ENCODE results near the gene SPAG9. TPM values are rescaled to one million over a fixed set of nuclear protein-coding genes. Genes with fewer than 3 reads are reported as not detected.

The SPAG9 gene
- total and polyA plus RNA-seq, 2 donors (not counting 1 experiment from before 2014, with no cell fraction given) = 8.6 to 64.1 TPM

DNA sequence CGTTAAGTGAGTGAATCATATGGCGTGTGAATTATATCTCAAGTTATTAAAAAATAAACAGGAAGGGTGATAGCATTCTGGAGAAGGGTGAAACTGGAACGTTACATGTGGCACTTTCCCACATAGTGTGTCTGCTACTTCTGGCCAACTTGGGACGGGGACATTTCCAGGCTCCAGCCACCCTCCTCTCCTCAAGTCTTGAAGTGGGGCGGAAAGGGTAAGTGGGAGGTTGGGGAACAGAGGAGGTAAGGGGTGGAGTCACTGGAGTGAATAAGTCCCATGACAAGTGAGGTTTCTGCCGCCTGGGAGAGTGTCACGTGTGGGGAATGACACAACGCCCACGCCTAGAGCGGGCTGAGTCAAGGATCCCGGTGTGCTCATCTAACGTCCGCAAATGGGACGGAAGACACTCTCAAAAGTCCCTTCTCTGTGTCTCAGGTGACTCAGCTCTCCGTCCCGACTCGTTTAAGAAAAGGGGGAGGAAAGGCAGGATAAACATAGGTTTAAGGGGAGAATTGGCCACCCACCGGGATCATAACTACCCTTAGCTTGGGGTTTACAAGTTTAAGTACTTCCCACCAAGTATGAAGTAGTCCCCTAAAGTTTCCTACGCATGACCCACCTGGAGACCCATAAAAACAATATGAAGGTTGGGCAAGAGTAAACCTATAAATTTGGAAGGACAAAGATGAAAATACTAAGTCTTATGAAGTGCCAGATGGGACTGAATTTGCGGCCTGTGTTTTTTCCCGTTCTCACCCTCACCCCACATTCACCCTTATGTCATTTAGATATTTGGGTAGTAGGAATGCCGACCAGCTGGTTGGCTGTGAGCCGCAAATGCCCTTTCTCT lies 1.2 kb upstream of the SPAG9 start:
- H3K9ac ChIP-seq (ENCODE audit: low read length) = peak overlapping the region; percentile 98
- peaks cover 28% of the 10 kb centered on the region in 2 donors for H3K4me1 ChIP-seq (ENCODE audit: control insufficient read depth in 2 of 2, insufficient read depth in 2 of 2, low read length in 2 of 2)
- H3K27ac Mint-ChIP-seq = peak overlapping the region; percentile 99
- intact Hi-C loops (cut with micrococcal nuclease) = loop anchor here (1.0 to 5.0 kb wide), 2 partner anchors 45 to 72 kb away; partner anchors contain the start of gene NME2
- peak overlapping the region; percentile 69 for H2AFZ ChIP-seq (ENCODE audit: insufficient read depth, low read depth, low read length, poor library complexity, severe bottlenecking)
- H3K4me1 Mint-ChIP-seq = peaks cover 44% of the 10 kb centered on the region
- no peaks in the 10 kb centered on the region for H3K27me3 Mint-ChIP-seq
- peak overlapping the region; percentile 73 to 82 (median 81) for H3K4me3 ChIP-seq (ENCODE audit: control extremely low read depth in 1 of 5, extremely low read depth in 1 of 5, insufficient read depth in 1 of 5, low read depth in 2 of 5, low read length in 4 of 5)
- peak; percentile 6 for ATAC-seq (ENCODE audit: low read depth)
- H3K9me3 ChIP-seq (ENCODE audit: control extremely low read depth in 1 of 3, control insufficient read depth in 2 of 3, insufficient read depth in 1 of 3, low read length in 2 of 3) = no peaks in the 10 kb centered on the region
- H3K79me2 ChIP-seq (ENCODE audit: control insufficient read depth, insufficient read depth, low read length) = peaks cover 37% of the 10 kb centered on the region
- WGBS (ENCODE audit: insufficient coverage) = 17% methylated on average over 12 of the region's 23 CpGs
- H3K9me3 Mint-ChIP-seq (ENCODE audit: insufficient read depth) = no peaks in the 10 kb centered on the region
- no peaks in the 10 kb centered on the region for H3K36me3 ChIP-seq (replicated peaks in 1 of 2; ENCODE audit: control extremely low read depth in 1 of 2, control insufficient read depth in 1 of 2, extremely low read depth in 1 of 2, insufficient read depth in 2 of 2, low read length in 1 of 2)
- TF ChIP-seq EZH2 (IDR thresholded peaks at IDR 0.05; ENCODE audit: borderline replicate concordance, insufficient read depth, low read depth, low read length, poor library complexity, severe bottlenecking) = no peak
- TF ChIP-seq, protein P1, sequence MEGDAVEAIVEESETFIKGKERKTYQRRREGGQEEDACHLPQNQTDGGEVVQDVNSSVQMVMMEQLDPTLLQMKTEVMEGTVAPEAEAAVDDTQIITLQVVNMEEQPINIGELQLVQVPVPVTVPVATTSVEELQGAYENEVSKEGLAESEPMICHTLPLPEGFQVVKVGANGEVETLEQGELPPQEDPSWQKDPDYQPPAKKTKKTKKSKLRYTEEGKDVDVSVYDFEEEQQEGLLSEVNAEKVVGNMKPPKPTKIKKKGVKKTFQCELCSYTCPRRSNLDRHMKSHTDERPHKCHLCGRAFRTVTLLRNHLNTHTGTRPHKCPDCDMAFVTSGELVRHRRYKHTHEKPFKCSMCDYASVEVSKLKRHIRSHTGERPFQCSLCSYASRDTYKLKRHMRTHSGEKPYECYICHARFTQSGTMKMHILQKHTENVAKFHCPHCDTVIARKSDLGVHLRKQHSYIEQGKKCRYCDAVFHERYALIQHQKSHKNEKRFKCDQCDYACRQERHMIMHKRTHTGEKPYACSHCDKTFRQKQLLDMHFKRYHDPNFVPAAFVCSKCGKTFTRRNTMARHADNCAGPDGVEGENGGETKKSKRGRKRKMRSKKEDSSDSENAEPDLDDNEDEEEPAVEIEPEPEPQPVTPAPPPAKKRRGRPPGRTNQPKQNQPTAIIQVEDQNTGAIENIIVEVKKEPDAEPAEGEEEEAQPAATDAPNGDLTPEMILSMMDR (IDR thresholded peaks at IDR 0.05) = no peak
- ChIA-PET CTCF (interaction anchor here (1.4 to 2.6 kb wide), 2 partner anchors 32 to 118 kb away, joined by 3 to 10 read pairs; partner anchors contain the start of gene NME1), POLR2A (interaction anchor here (1.7 kb wide), 1 partner anchor 256 kb away, joined by 9 read pairs; the partner anchor contains the start of gene TOB1)
- H3K4me2 ChIP-seq (replicated peaks; ENCODE audit: low read depth, low read length, poor library complexity, severe bottlenecking) = peak overlapping the region; percentile 79
- H3K27ac ChIP-seq (ENCODE audit: low read length in 2 of 2) = peak overlapping the region; percentile 93 to 94
- peak overlapping the region; percentile 98 for H3K4me3 Mint-ChIP-seq
- peaks cover 20% of the 10 kb centered on the region for H4K20me1 ChIP-seq (ENCODE audit: control insufficient read depth, insufficient read depth, low read length, poor library complexity, severe bottlenecking)
- peak; percentile 80 for DNase-seq
- H3K27me3 ChIP-seq (replicated peaks in 1 of 4; ENCODE audit: control extremely low read depth in 1 of 4, control insufficient read depth in 3 of 4, insufficient read depth in 4 of 4, low read length in 3 of 4) = no peaks in the 10 kb centered on the region

All from B cell (primary cell).